WI38 (cell line): Measurements from ENCODE around the gene RUNX3.

Experiments used
- H3K4me3 ChIP-seq: 2 replicates; pipeline ENCODE4 v1.5.1; 2011; ENCODE audit warnings: low read depth, mild to moderate bottlenecking, control low read depth, low read length
- TF ChIP-seq, protein P1 (sequence below): IDR thresholded peaks from 2 replicates; pipeline ENCODE4 v1.5.1; 2012; ENCODE audit warnings: low read depth, mild to moderate bottlenecking, control low read depth, low read length

RUNX3 gene

DNA sequence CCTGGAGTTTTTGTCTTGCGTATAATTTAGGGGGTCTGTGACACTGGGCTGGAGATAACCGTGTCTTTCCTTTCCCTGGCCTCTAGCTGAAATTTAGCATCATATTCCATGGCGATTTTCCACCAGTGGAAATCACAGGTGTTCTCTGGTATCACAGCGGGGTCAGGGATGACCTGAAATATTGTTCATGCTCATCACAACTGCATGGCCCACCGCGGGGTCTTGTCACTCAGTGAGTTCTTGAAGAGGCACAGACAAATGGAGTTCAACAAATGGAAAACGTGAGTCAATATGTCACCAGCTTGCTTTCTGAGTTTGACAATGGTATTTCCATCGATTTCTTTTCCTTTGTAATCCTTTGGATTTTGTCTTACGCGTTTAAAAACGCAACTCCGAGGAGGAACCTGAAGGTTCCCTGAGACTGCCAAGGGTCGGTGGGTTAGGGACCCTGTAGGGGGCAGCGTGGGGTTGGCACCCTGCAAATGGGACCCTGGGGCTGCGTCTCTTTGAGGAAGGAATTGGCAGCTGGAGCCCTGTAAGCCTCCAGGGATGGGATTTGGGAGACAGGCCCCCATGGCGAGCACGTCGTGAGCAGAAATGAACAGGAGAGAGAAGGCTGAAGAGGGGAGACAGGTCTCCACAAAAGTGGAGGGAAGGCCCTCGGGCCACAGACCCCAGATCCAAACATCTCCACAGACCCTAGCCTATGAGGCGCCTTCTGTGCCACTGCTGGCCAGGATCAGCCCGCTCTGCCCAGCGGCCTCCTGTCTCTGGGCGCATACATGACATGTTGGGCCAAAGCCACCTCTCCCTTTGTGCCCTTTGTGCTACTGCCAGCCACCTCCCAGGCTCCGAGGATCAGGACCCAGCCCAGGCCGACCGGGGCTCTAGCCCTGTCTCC lies 32.1 kb upstream of the RUNX3 start:
- TF ChIP-seq, protein P1, sequence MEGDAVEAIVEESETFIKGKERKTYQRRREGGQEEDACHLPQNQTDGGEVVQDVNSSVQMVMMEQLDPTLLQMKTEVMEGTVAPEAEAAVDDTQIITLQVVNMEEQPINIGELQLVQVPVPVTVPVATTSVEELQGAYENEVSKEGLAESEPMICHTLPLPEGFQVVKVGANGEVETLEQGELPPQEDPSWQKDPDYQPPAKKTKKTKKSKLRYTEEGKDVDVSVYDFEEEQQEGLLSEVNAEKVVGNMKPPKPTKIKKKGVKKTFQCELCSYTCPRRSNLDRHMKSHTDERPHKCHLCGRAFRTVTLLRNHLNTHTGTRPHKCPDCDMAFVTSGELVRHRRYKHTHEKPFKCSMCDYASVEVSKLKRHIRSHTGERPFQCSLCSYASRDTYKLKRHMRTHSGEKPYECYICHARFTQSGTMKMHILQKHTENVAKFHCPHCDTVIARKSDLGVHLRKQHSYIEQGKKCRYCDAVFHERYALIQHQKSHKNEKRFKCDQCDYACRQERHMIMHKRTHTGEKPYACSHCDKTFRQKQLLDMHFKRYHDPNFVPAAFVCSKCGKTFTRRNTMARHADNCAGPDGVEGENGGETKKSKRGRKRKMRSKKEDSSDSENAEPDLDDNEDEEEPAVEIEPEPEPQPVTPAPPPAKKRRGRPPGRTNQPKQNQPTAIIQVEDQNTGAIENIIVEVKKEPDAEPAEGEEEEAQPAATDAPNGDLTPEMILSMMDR: no peak
- H3K4me3 ChIP-seq: no peak overlapping the region

DNA sequence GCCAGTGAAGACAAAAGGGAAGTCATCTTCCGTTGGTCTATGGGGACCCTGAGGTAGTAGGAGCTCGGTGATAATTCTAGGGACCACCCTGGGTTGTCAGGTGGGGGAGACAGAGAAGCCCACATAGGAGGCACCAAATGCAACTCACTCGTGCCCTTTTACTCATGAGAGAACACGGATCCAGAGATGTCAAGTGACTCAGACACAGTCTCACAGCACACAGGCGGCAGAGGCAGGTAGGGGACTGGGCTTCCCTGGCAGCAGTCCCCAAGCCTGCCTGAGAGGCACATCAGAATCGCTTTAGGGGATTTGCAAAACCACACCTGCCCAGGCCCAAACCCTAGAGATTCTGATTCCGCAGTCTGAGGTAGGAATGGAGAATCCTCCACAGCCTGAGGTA lies 31.3 kb upstream of the RUNX3 start:
- TF ChIP-seq, protein P1: no peak
- no peak overlapping the region for H3K4me3 ChIP-seq

DNA sequence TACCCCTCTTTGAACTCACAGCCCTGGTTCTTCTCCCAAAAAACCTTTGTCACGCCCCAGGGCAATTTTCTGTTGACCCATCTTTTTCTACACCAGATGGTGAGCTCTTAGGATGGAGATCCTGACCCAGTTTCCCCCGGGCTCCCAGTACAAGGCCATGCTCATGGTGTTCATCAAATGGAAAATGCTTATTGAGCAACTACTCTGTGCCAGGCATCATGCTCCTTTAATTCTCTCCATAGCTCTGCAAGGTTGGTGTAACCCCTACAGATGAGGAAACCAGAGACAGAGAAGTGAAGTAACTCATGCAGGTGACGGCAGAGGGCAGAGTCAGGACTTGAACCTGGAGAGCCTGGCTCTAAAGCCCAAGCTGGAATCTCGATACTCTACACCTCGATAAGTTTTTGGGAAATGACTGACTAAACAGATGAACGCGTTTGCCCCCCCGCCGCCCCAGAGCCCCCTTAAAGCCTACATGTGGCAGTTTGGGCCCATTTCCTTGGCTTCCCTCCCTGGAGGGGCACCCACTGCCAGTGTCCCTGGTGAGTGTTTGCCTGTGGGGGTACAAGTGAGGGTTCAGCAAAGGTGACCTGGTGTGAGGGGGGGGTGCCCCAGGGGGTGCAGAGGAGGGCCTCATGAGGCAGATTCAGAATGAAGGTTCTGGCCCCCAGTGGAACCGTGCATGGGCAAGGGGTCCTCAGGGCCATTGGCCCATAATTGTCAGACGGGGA lies 30.2 kb upstream of the RUNX3 start:
- no peak overlapping the region for H3K4me3 ChIP-seq

DNA sequence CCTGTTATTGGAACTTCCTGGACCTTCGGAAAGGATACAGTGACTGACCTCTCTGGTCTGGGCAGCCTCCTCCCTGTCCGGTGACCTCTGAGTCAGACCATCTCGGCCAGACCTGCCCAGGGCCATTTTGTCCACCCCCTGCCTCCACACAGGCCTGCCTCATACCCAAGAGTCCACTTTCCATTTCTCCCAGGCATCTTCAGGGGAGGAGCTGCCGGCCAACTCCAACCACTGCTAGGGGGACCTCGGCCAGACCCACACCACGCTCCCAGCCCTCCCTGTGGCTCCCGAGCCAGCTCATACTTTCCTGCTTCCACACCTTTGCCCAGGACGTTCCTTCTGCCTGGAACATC lies 29.5 kb upstream of the RUNX3 start:
- TF ChIP-seq, protein P1: no peak
- H3K4me3 ChIP-seq: no peak overlapping the region

More for the DNA sequence above, 30.2 kb upstream of the RUNX3 start:
- TF ChIP-seq, protein P1: no peak

DNA sequence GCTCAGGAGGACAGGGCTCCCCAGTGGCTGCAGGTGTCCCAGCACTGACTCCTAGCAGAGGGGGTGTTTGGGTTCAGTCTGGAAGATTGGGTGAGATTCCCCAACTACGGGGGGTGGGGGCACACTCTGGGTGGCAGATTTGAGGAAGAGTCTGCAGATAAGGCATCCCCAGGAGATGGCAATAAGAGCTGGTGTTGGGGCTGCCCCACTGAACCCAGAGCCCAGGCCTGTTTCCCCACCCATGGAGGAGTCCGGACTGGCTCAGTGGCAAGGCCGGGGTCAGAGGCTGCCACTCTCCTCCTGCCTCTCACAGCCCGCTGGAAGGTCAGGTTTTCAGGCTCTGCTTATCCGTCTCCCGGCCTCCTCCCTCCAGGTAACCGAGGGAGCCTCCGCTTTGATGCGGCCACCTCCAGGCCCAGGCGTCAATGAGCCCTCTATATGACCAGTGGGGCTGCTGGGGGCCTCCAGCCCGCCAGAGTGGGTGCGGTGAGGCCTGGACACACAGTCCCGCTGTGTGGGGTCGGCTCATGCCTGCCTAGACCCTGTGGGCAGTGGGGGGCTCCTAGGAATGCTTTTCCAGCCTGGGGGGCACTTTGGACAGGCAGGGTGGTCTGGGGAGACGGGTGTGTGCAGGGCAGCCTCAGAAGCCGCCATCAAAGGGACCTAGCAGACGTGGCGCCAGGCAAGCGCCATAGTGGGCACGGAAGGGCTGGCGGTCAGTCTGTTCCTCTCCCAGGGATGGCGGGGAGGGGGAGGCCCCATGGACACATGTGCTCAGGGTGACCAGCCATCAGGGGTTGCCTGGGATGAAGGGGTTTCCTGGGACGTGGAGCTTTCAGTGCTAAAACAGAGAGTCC lies 28.9 kb upstream of the RUNX3 start:
- TF ChIP-seq, protein P1: no peak
- no peak overlapping the region for H3K4me3 ChIP-seq

DNA sequence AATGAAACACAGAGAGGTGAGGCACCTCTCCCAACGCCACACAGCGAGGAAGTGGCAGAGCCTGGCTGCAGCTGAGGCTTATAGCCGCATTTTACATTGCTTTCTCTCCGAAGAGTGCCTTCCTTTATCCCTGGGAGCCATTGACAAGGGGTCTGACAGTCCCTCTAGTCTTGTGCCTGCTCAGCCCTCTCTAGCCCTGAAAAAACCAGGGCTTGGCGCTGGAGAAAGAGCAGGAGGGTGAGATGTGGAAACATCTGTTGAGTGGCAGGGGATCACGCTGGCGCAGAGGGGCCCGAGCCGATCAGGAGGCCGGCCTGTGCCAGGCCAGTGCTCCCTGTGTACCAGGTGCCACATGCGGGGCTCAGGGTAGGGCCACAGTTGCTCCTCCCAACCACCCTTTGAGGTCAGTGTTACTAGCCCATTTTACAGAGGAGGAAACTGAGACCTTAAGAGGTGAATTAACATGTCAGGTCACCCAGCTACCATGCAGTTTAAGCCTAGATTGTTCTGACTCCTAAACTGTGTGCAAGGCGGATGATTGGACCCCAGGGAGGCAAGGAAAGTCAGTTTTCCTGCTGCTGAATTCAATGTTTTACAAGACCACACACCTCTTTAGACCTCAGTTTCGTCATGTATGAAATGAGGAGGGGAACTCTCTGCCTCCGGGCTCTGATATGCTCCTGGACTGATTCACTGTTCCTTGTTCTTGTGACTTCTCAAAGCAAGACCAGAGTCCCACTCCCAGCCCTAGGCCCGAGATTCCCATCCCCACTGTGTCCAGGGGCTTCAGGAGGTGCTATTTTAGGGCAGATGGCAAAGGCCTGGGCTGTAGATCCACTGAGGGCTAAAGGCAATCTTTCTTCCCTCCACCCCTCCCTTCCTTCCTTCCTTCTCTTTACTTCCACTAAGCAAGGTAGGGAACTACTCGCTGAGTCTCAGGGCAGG lies 28.0 kb upstream of the RUNX3 start:
- no peak overlapping the region for H3K4me3 ChIP-seq
- TF ChIP-seq, protein P1: no peak
